Endothelial cell of umbilical vein (primary cell): Measurements from ENCODE around the gene ERBB2. TPM values are rescaled to one million over a fixed set of nuclear protein-coding genes. Genes with fewer than 3 reads are reported as not detected.

Experiments used
- BruUV-seq: library from RNA; stranded (reverse); fragments of 400-500 nt; replicated peaks from 2 replicates; lab custom pipeline; 2021; lab: Mats Ljungman, UMichigan
- CTCF ChIA-PET: fragments of 300-600, 350-600 bp; sonication (Branson Sonifier 250); formaldehyde crosslinking; loops from one replicate; lab custom pipeline; 2021; ENCODE audit warnings: antibody characterized with exemption, inconsistent platforms; lab: Charles Lee
- POLR2A ChIA-PET: fragments of 300-600, 350-600 bp; sonication (Branson Sonifier 250); formaldehyde crosslinking; loops from one replicate; lab custom pipeline; 2021; ENCODE audit warnings: antibody characterized with exemption, inconsistent platforms; lab: Charles Lee
- DNase-seq: peaks from one replicate; pipeline ENCODE4 v3.0.0-alpha.2; 2011; ENCODE audit warnings: low read depth, low spot score
- FAIRE-seq: peaks from 2 replicates; lab custom pipeline; 2011; peaks lifted over from hg19 to GRCh38; lab: Jason Lieb, UNC
- H2AFZ ChIP-seq: 2 replicates; pipeline ENCODE4 v1.6.0; 2012; ENCODE audit warnings: low read depth, low read length, control low read depth, inconsistent platforms
- H3K27ac ChIP-seq: 2 replicates; pipeline ENCODE4 v1.5.1; 2011; ENCODE audit warnings: low read depth, mild to moderate bottlenecking, control low read depth, low read length, moderate library complexity; ENCODE audit not compliant: insufficient read depth
- H3K27me3 ChIP-seq, 2 experiments: 2 replicates each; pipeline versions ENCODE4 v1.6.0 to v1.6.1; 2011; ENCODE audit warnings: low read length in 2 of 2, mixed read lengths in 1 of 2; ENCODE audit not compliant: control insufficient read depth in 2 of 2, insufficient read depth in 2 of 2
- H3K36me3 ChIP-seq, 2 experiments: 2 replicates in 1 of 2; 3 replicates in 1 of 2; pipeline ENCODE4 v1.5.1; 2011; ENCODE audit warnings: low read length in 2 of 2, mild to moderate bottlenecking in 1 of 2, moderate library complexity in 1 of 2; ENCODE audit not compliant: control insufficient read depth in 2 of 2, insufficient read depth in 2 of 2; ENCODE audit errors: extremely low read depth in 1 of 2
- H3K4me1 ChIP-seq: 3 replicates; pipeline ENCODE4 v1.5.1; 2011; ENCODE audit warnings: mild to moderate bottlenecking, low read length; ENCODE audit not compliant: control insufficient read depth, insufficient read depth; ENCODE audit errors: extremely low read depth
- H3K4me2 ChIP-seq: 2 replicates; pipeline ENCODE4 v1.6.1; 2011; ENCODE audit warnings: low read length, control low read depth, mixed read lengths; ENCODE audit not compliant: insufficient read depth
- H3K4me3 ChIP-seq, 3 experiments: fragments of 200-600 bp in 1 of 3; sonication (generic), shearing (Covaris generic) in 1 of 3; replicated peaks in 1 of 3; 2 replicates each; pipeline ENCODE4 v1.5.1; 2011 to 2016; ENCODE audit warnings: control low read depth in 3 of 3, low read length in 3 of 3, mild to moderate bottlenecking in 2 of 3, inconsistent platforms in 1 of 3, low read depth in 1 of 3, moderate library complexity in 1 of 3; ENCODE audit not compliant: insufficient read depth in 1 of 3
- H3K79me2 ChIP-seq: 2 replicates; pipeline ENCODE4 v1.6.0; 2012; ENCODE audit warnings: low read length, inconsistent platforms; ENCODE audit not compliant: control insufficient read depth, insufficient read depth
- H3K9ac ChIP-seq: replicated peaks from 2 replicates; pipeline ENCODE3; 2011; ENCODE audit warnings: low read length, control low read depth; ENCODE audit not compliant: insufficient read depth; ENCODE audit errors: extremely low read depth
- H3K9me1 ChIP-seq: replicated peaks from 3 replicates; pipeline ENCODE4 v1.6.0; 2011; ENCODE audit warnings: mild to moderate bottlenecking, low read length; ENCODE audit not compliant: control insufficient read depth, insufficient read depth; ENCODE audit errors: extremely low read depth
- H3K9me3 ChIP-seq: replicated peaks from 2 replicates; pipeline ENCODE4 v1.5.1; 2012; ENCODE audit warnings: low read length, inconsistent platforms; ENCODE audit not compliant: control insufficient read depth, insufficient read depth
- H4K20me1 ChIP-seq: replicated peaks from 2 replicates; pipeline ENCODE3; 2011; ENCODE audit warnings: mild to moderate bottlenecking, low read length; ENCODE audit not compliant: control insufficient read depth, insufficient read depth; ENCODE audit errors: extremely low read depth
- EZH2 ChIP-seq: IDR thresholded peaks from 2 replicates; pipeline ENCODE4 v1.6.1; 2012; ENCODE audit warnings: borderline replicate concordance, low read depth, mild to moderate bottlenecking, moderate library complexity, low read length, inconsistent platforms; ENCODE audit not compliant: severe bottlenecking
- FOS ChIP-seq: IDR thresholded peaks from 2 replicates; pipeline ENCODE4 v1.6.1; 2011; ENCODE audit warnings: mild to moderate bottlenecking, low read length, moderate library complexity, borderline replicate concordance; ENCODE audit not compliant: insufficient read depth
- JUN ChIP-seq: IDR thresholded peaks from 2 replicates; pipeline ENCODE4 v1.6.1; 2011; ENCODE audit warnings: borderline replicate concordance, low read depth; ENCODE audit not compliant: insufficient read length, insufficient read depth
- POLR2A ChIP-seq: IDR thresholded peaks from 2 replicates; pipeline ENCODE4 v1.6.1; 2012; ENCODE audit warnings: low read depth, mild to moderate bottlenecking, control low read depth, low read length
- POLR2AphosphoS5 ChIP-seq: IDR thresholded peaks from 2 replicates; pipeline ENCODE4 v1.6.1; 2012; ENCODE audit warnings: low read depth, mild to moderate bottlenecking, control low read depth, low read length, moderate library complexity; ENCODE audit not compliant: insufficient read depth
- dilution Hi-C: fragments of 300-500 bp; cut with MboI; formaldehyde crosslinking; loops from one replicate; pipeline ENCODE4 v1.15.0; 2019; ENCODE audit warnings: low sequenced_read_pairs; ENCODE audit not compliant: extremely low pct_ligation_motif_present
- intact Hi-C: fragments of 100-400 bp; cut with micrococcal nuclease; formaldehyde crosslinking; loops from one replicate; pipeline ENCODE4 v1.10.0; 2022
- polyA plus RNA-seq, 4 experiments: library from polyadenylated mRNA; depleted of rRNA in 3 of 4; stranded (reverse) in 3 of 4; unstranded in 1 of 4; fragments of >200 nt; gene quantifications; 2 replicates each; pipeline versions ENCODE4 v1.2.1 to v1.2.3, GENCODE V29; 2011 to 2012; ENCODE audit warnings: missing spikeins in 1 of 4
- total RNA-seq: library from RNA; stranded (reverse); gene quantifications from 2 replicates; pipeline ENCODE4 v1.2.3, GENCODE V29; 2021

ERBB2 gene
- total and polyA plus RNA-seq, 2 donors (not counting 3 experiments of a cell fraction or from before 2014, with no cell fraction given): 20.6 to 32.9 TPM

DNA sequence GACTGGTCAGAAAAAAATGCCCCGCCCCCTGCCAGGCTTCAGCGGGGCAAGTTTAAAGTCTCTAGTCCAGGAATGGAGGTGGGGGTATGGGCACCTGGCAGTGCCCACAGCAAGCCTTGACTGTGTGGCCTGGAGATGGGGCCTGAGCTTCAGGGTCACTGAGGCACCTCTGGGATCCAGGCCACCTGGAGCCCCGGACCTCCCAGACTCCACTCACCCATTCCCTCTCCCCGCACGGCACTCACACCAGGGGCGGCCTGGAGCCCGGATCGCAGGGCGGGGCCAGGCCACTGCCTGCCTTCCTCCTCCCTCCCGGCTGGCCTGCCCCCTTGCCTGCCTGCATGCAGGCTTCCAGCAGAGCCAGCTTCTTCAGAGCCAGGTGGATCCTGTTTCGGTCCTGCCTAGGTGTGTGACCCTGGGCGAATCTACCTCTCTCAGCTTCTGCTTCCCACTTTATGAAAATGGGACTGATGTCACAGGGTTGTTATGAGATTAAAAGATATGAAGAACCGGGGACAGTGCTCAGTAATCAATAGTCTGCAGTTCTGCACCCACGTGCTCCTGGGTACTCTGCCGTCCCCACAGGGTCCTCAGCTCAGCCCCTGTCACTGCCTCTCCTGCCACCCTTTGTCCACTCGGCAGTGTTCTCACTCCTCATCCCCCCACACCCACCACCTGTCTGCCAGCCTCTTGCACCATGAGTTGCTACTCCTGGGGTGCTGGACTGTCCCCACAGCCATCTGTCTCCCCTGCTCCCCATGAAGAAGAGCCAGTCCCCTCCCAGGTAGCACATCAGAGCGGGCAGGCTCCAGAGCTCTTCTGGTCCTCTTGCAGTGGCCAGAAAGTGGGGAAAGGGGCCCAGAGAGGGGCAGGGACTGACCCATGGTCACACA lies 35.9 kb upstream of the ERBB2 start:
- no peak for FAIRE-seq
- Histone ChIP-seq H3K9me3 (no peaks in the 10 kb centered on the region), H3K4me3 (no peak overlapping the region), H2AFZ (no peak overlapping the region), H3K79me2 (no peaks in the 10 kb centered on the region), H3K36me3 (peaks cover 0 to 2% of the 10 kb centered on the region in 2 experiments), H3K4me2 (no peak overlapping the region), H3K9ac (no peak overlapping the region), H3K27me3 (peaks cover 4 to 10% of the 10 kb centered on the region in 2 experiments), H3K4me1 (peaks cover 13% of the 10 kb centered on the region), H3K27ac (no peak overlapping the region), H3K9me1 (no peaks in the 10 kb centered on the region), H4K20me1 (no peaks in the 10 kb centered on the region)
- intact Hi-C loops: no loop called here
- BruUV-seq: no TSS peak
- ChIA-PET POLR2A (no interaction called here), CTCF (interaction anchor here (0.9 to 1.4 kb wide), 4 partner anchors 9 to 42 kb away, joined by 3 to 5 read pairs (median 4); no protein-coding TSS in a partner anchor)
- no peak for TF ChIP-seq POLR2A
- DNase-seq: no peak
- dilution Hi-C loops: no loop called here

- H3K4me2 ChIP-seq: no peak within 1 kb of the TSS
- no peak within 1 kb of the TSS for H2AFZ ChIP-seq
- CTCF ChIA-PET: interaction anchor here (0.8 to 13.1 kb wide), 7 partner anchors 12 to 45 kb away, joined by 3 to 291 read pairs (median 3); no protein-coding TSS in a partner anchor
- peaks cover 6 to 10% of the 10 kb centered on the region in 2 experiments for H3K27me3 ChIP-seq
- no peak within 1 kb of the TSS for H3K4me3 ChIP-seq
- no peak within 1 kb of the TSS for H3K9ac ChIP-seq
- no peaks in the 10 kb centered on the region for H3K79me2 ChIP-seq
- H4K20me1 ChIP-seq: no peaks in the 10 kb centered on the region
- peaks cover 0 to 2% of the 10 kb centered on the region in 2 experiments for H3K36me3 ChIP-seq
- no peak for DNase-seq
- H3K4me1 ChIP-seq: peaks cover 6% of the 10 kb centered on the region
- H3K9me3 ChIP-seq: no peaks in the 10 kb centered on the region
- POLR2A ChIA-PET: no interaction called here
- no peak for FAIRE-seq
- H3K9me1 ChIP-seq: no peaks in the 10 kb centered on the region
- dilution Hi-C loops (no loop called here), intact Hi-C loops (no loop called here)
- TF ChIP-seq POLR2AphosphoS5: no peak
- TF ChIP-seq JUN: no peak
- TF ChIP-seq EZH2: no peak
- TF ChIP-seq FOS: no peak
- H3K27ac ChIP-seq: no peak within 1 kb of the TSS
- no TSS peak for BruUV-seq
Observed at GRCh38 chr17:39664581-39665561, 35.0 kb upstream of the ERBB2 start, which contains the start of gene TCAP. TSS of gene TCAP (plus strand) at chr17:39665349. CDS start at chr17:39665360, 11 bp downstream.
